Activated effector memory CD4-positive, alpha-beta T cell treated with Interleukin-2 at 50 U/mL for 16 hours (primary cell): ENCODE measurements around the gene DENND5B.
"Not testable (repeated sequence)": the region's sequence is repeated elsewhere in the genome, so short reads cannot be mapped to it uniquely, and the experiment has no call there.

Source experiments
- DNase-seq: peaks from one replicate; pipeline ENCODE4 v3.0.0-alpha.2; 2020

Gene DENND5B

GRCh38 chr12:31589904-31590641 is 863 bp downstream of the DENND5B start:
- DNase-seq = no peak

GRCh38 chr12:31589598-31589903 is 1.4 kb downstream of the DENND5B start:
- no peak for DNase-seq

GRCh38 chr12:31588976-31589375 is 2.0 kb downstream of the DENND5B start:
- DNase-seq = no peak

- DNase-seq = no peak
Measured at GRCh38 chr12:31586728-31587127, 4.2 kb downstream of the DENND5B start.

- DNase-seq = no peak
Measured at GRCh38 chr12:31585895-31586294, 5.0 kb downstream of the DENND5B start.

GRCh38 chr12:31585271-31585670 is 5.7 kb downstream of the DENND5B start:
- no peak for DNase-seq

- DNase-seq = no peak
Measured at GRCh38 chr12:31584782-31585181, 6.2 kb downstream of the DENND5B start.

- no peak for DNase-seq
Measured at GRCh38 chr12:31583878-31584277, 7.1 kb downstream of the DENND5B start.

GRCh38 chr12:31582155-31582554 is 8.8 kb downstream of the DENND5B start:
- DNase-seq = no peak

- no peak for DNase-seq
Measured at GRCh38 chr12:31578632-31579031, 12.3 kb downstream of the DENND5B start.

GRCh38 chr12:31574803-31575575 is 15.9 kb downstream of the DENND5B start:
- no peak for DNase-seq

GRCh38 chr12:31574367-31574766 is 16.6 kb downstream of the DENND5B start:
- not testable (repeated sequence) for DNase-seq

GRCh38 chr12:31572900-31573600 is 17.9 kb downstream of the DENND5B start:
- no peak for DNase-seq

- no peak for DNase-seq
Measured at GRCh38 chr12:31570880-31571279, 20.1 kb downstream of the DENND5B start.

- not testable (repeated sequence) for DNase-seq
Measured at GRCh38 chr12:31569517-31569916, 21.4 kb downstream of the DENND5B start.

- no peak for DNase-seq
Measured at GRCh38 chr12:31568498-31568897, 22.4 kb downstream of the DENND5B start.

- no peak for DNase-seq
Measured at GRCh38 chr12:31567029-31567428, 23.9 kb downstream of the DENND5B start.

GRCh38 chr12:31566547-31566946 is 24.4 kb downstream of the DENND5B start:
- DNase-seq = no peak

- DNase-seq = no peak
Measured at GRCh38 chr12:31562594-31563328, 28.2 kb downstream of the DENND5B start.

GRCh38 chr12:31560516-31560915 is 30.4 kb downstream of the DENND5B start:
- DNase-seq = no peak

- no peak for DNase-seq
Measured at GRCh38 chr12:31558521-31558920, 32.4 kb downstream of the DENND5B start.

GRCh38 chr12:31557707-31558106 is 33.2 kb downstream of the DENND5B start:
- DNase-seq = no peak

GRCh38 chr12:31555466-31555865 is 35.5 kb downstream of the DENND5B start:
- DNase-seq = not testable (repeated sequence)
